Measurements from ENCODE around the gene CNTNAP2. TPM values are rescaled to one million over a fixed set of nuclear protein-coding genes. Genes with fewer than 3 reads are reported as not detected.

The CNTNAP2 gene
- total RNA-seq, 1 experiment from 2014 or later, result 64.5 TPM

GRCh38 chr7:147636553-147636952 is 1520.0 kb downstream of the CNTNAP2 start:
- Histone ChIP-seq H2BK20ac (ENCODE audit: low read depth, low read length, poor library complexity, severe bottlenecking) (no peak overlapping the region), H3K9me3 (ENCODE audit: control insufficient read depth, low read depth, low read length) (no peaks in the 10 kb centered on the region), H3K79me2 (ENCODE audit: insufficient read depth, low read length) (no peaks in the 10 kb centered on the region), H3K4me2 (ENCODE audit: insufficient read depth, insufficient read length, low read length) (no peak overlapping the region), H3K79me1 (ENCODE audit: insufficient read depth, low read depth, low read length, poor library complexity, severe bottlenecking) (no peaks in the 10 kb centered on the region), H3K23me2 (ENCODE audit: insufficient read length, low read depth, low read length, poor library complexity, severe bottlenecking) (no peaks in the 10 kb centered on the region), H3T11ph (ENCODE audit: low read length) (no peak overlapping the region), H2AK5ac (ENCODE audit: insufficient read length, low read length) (no peak overlapping the region), H3K56ac (ENCODE audit: insufficient read length, low read depth, low read length) (no peak overlapping the region), H4K8ac (replicated peaks; ENCODE audit: insufficient read length, low read depth, low read length) (no peak overlapping the region), H4K20me1 (ENCODE audit: control insufficient read depth, insufficient read depth, insufficient read length) (no peaks in the 10 kb centered on the region), H3K27me3 (ENCODE audit: insufficient read depth, low read length) (no peaks in the 10 kb centered on the region), H4K91ac (ENCODE audit: insufficient read length, low read depth, low read length) (no peak overlapping the region), H2BK12ac (ENCODE audit: insufficient read length, low read depth, low read length) (no peak overlapping the region), H3K27ac (ENCODE audit: insufficient read length, low read depth, low read length) (no peak overlapping the region), H3K18ac (ENCODE audit: insufficient read length, low read depth, low read length) (no peak overlapping the region), H2BK120ac (ENCODE audit: low read depth, low read length, poor library complexity, severe bottlenecking) (no peak overlapping the region), H4K5ac (ENCODE audit: insufficient read length, low read depth, low read length) (no peak overlapping the region), H3K23ac (ENCODE audit: insufficient read length, low read depth, low read length) (no peak overlapping the region), H2AFZ (ENCODE audit: low read length) (no peak overlapping the region), H3K14ac (ENCODE audit: insufficient read depth, low read length) (no peak overlapping the region), H2BK5ac (ENCODE audit: insufficient read length, low read length) (no peak overlapping the region), H3K4me1 (ENCODE audit: insufficient read depth, low read length) (peaks cover 2% of the 10 kb centered on the region; the same call in 1 of the 2 replicates), H3K4ac (ENCODE audit: low read depth, low read length) (no peak overlapping the region), H3K9ac (ENCODE audit: extremely low read depth, insufficient read length, low read length) (no peak overlapping the region), H2BK15ac (ENCODE audit: low read depth, low read length) (no peak overlapping the region)
- peaks cover 0 to 11% of the 10 kb centered on the region in 2 experiments; a peak in 4 of 5 replicates for H3K9me3 Mint-ChIP-seq
- no peak overlapping the region for H3K4me3 Mint-ChIP-seq
- H3K27ac Mint-ChIP-seq, result no peak overlapping the region
- H3K4me1 Mint-ChIP-seq, result peaks cover 17 to 18% of the 10 kb centered on the region in 2 experiments
- H3K27me3 Mint-ChIP-seq (ENCODE audit: low read depth), result no peaks in the 10 kb centered on the region; the same call in none of the 2 replicates
- DNase-seq, result no peak
- TF ChIP-seq CTCF (conservative IDR thresholded peaks at IDR 0.05), result no peak
- no CpG with 5 or more reads among the region's 2 CpGs for WGBS (ENCODE audit: extremely low coverage, insufficient read length, low lambda C conversion rate)
- H3K36me3 Mint-ChIP-seq (ENCODE audit: insufficient read depth in 1 of 3, low read depth in 3 of 3), result peaks cover 0 to 8% (median 0%) of the 10 kb centered on the region in 3 experiments; a peak in 2 of 7 replicates
